C4-2B (cell line): ENCODE measurements around the gene NMUR1.

Experiments used
- H3K27ac ChIP-seq: fragments of 450-650 bp; 2 replicates; pipeline ENCODE4 v1.5.1; 2017
- CTCF ChIP-seq: fragments of 450-650 bp; conservative IDR thresholded peaks from 2 replicates; pipeline ENCODE4 v1.5.1; 2017; ENCODE audit warnings: mild to moderate bottlenecking
- ZFX ChIP-seq: fragments of 450-650 bp; IDR thresholded peaks from 2 replicates; pipeline ENCODE4 v1.6.1; 2017

NMUR1 gene

GRCh38 chr2:231489990-231490389, 40.3 kb downstream of the NMUR1 start:
- TF ChIP-seq ZFX (no peak), CTCF (peak; percentile 36)
- no peak overlapping the region for H3K27ac ChIP-seq

GRCh38 chr2:231488331-231488730, 41.9 kb downstream of the NMUR1 start:
- TF ChIP-seq CTCF (no peak), ZFX (no peak)

GRCh38 chr2:231486851-231487596, 43.2 kb downstream of the NMUR1 start:
- H3K27ac ChIP-seq: no peak overlapping the region
- TF ChIP-seq CTCF (no peak), ZFX (no peak)

More at GRCh38 chr2:231488331-231488730, 41.9 kb downstream of the NMUR1 start:
- H3K27ac ChIP-seq: no peak overlapping the region

DNA sequence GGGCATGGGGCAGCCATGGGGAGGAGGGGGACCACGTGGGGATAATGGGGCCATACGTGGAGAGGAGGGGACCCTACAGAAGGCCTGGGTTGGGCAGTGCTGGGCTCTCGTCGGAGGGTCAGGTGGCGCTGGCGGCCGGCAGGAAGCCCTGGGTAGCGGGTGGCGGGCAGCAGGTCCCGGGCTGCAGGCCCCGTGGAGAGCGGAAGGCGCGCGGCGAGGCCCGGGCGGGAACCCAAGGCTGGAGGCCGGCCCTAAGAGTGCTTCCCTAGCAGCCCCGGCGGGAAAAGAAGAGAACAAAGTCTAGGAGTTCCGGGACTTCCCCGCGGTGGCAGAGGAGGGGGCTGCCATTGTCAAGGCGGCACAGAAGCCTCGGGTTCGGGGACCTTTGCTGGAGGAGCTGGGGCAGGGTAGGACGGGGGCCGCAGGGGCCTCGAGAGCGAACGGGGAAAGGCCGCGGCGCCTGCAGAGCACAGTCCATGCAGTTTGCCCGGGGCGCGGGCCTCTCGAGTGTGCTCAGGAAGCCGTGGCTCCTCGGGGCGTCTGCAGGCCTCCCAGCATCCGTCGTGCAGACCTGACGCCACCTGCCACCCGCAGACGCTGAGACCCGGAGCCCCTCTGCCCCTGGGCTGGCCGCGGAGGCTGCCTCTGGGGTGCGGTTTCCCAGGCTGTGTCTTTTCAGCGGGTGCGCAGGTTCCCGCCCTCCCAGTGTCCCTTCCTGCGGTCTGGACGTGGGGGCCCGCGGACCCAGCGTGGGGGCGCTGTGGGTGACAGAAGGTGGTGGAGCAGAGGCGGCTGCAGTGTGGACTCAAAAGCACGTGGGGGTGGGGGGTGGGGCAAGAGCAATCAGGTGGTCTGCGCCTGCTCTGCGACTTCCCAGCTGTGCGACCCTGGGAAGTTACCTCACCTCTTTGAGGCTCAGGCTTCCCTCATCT, 46.6 kb downstream of the NMUR1 start:
- peak overlapping the region; percentile 42; the same call in 1 of the 2 replicates for H3K27ac ChIP-seq
- TF ChIP-seq CTCF: no peak
- no peak for TF ChIP-seq ZFX

DNA sequence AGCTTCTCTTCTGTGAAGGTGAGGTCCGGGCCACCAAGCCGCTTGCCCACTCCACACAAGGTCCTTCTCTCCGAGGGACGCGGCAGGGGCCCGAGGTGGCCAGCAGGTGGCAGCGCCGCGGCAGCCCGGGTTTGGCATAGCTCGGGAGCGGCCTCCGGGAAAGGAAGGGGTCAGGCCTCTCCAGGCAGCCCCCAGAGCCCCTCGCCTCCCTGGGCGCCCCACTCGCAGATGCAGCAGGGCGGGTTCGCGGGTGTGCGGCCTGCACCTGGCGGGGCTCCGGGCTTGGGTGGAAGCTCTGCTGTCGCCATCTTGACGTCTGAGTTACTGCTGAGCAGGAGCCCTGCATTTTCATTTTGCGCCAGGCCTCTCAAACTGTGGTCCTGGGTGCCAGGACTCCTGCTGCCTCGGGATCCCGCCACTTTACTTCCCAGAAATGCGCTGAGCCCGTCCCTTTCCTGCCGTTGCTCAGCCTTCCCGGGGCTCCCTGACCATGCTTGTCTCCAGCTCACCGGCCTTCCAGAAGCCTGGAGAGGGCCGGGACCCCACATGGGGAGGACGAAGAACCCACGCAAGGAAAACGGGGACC, 47.3 kb downstream of the NMUR1 start:
- peak overlapping the region; percentile 42 for H3K27ac ChIP-seq
- TF ChIP-seq ZFX: peak; percentile 63; the same call in 1 of the 2 replicates
- TF ChIP-seq CTCF: peak; percentile 96

GRCh38 chr2:231480781-231481180, 49.5 kb downstream of the NMUR1 start:
- no peak overlapping the region for H3K27ac ChIP-seq
- no peak for TF ChIP-seq ZFX

- H3K27ac ChIP-seq: no peak overlapping the region
Observed at GRCh38 chr2:231479455-231479854, 50.8 kb downstream of the NMUR1 start.

More at GRCh38 chr2:231479455-231479854, 50.8 kb downstream of the NMUR1 start:
- TF ChIP-seq CTCF: no peak
- TF ChIP-seq ZFX: no peak
